Measurements from ENCODE around the gene MAST4. TPM values are rescaled to one million over a fixed set of nuclear protein-coding genes. Genes with fewer than 3 reads are reported as not detected.

The MAST4 gene
- total RNA-seq, 1 donor from 2014 or later: 0.99 TPM

GRCh38 chr5:67119010-67119409, 522.8 kb downstream of the MAST4 start:
- no peaks in the 10 kb centered on the region for H3K9me3 Mint-ChIP-seq
- no peak overlapping the region for H3K27ac ChIP-seq
- no peaks in the 10 kb centered on the region for H3K36me3 ChIP-seq
- H3K4me1 ChIP-seq: no peaks in the 10 kb centered on the region
- no peak overlapping the region for H3K27ac Mint-ChIP-seq
- H3K4me3 Mint-ChIP-seq: no peak overlapping the region
- no peak overlapping the region for H3K9ac ChIP-seq
- no peak overlapping the region for H3K4me2 ChIP-seq
- no peaks in the 10 kb centered on the region for H3K9me3 ChIP-seq (ENCODE audit: low read depth)
- TF ChIP-seq EZH2 (IDR thresholded peaks at IDR 0.05) (no peak), EZH2phosphoT487 (IDR thresholded peaks at IDR 0.05) (no peak), CTCF (IDR thresholded peaks at IDR 0.05) (no peak)
- H3K4me1 Mint-ChIP-seq: no peaks in the 10 kb centered on the region
- no peaks in the 10 kb centered on the region for H3F3A ChIP-seq (ENCODE audit: low read depth)
- no peaks in the 10 kb centered on the region for H3K27me3 ChIP-seq
- H3K79me2 ChIP-seq (ENCODE audit: low read depth): no peaks in the 10 kb centered on the region
- H2AFZ ChIP-seq (replicated peaks): no peak overlapping the region
- no peak for DNase-seq (ENCODE audit: low spot score)
- peaks cover 6% of the 10 kb centered on the region for H3K36me3 Mint-ChIP-seq
- peaks cover 3% of the 10 kb centered on the region for H3K27me3 Mint-ChIP-seq (ENCODE audit: insufficient read depth, low read depth)
- H3K4me3 ChIP-seq: no peak overlapping the region
- no peaks in the 10 kb centered on the region for H4K20me1 ChIP-seq (ENCODE audit: low read depth)

DNA sequence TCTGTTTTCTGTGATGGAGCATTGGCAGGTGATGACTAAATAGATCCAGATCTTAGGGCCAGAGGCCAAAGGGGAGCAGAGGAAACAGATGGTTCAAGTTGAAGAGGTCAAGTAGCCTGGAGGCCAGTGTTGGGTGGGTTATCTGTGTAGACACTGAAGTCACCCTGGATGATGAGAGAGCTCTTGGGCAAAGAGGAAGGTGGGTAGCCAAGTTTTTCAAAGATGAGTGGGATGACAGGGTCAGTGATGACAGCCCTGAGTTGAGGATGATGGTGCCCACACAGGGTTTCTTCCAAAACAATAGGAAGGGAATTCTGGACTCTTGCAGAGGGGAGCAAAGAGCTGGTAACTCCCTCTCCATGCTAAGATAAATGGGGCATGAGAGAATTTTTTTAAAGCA, 523.8 kb downstream of the MAST4 start:
- Histone ChIP-seq H3K4me3 (no peak overlapping the region), H3K79me2 (ENCODE audit: low read depth) (no peaks in the 10 kb centered on the region), H3K27ac (no peak overlapping the region), H3K27me3 (no peaks in the 10 kb centered on the region), H2AFZ (replicated peaks) (no peak overlapping the region), H3F3A (ENCODE audit: low read depth) (no peaks in the 10 kb centered on the region), H3K9me3 (ENCODE audit: low read depth) (no peaks in the 10 kb centered on the region), H3K9ac (no peak overlapping the region), H4K20me1 (ENCODE audit: low read depth) (no peaks in the 10 kb centered on the region), H3K4me2 (no peak overlapping the region), H3K4me1 (no peaks in the 10 kb centered on the region), H3K36me3 (no peaks in the 10 kb centered on the region)
- H3K27ac Mint-ChIP-seq: no peak overlapping the region
- H3K36me3 Mint-ChIP-seq: peaks cover 6% of the 10 kb centered on the region
- no peaks in the 10 kb centered on the region for H3K4me1 Mint-ChIP-seq
- no peak overlapping the region for H3K4me3 Mint-ChIP-seq
- peaks cover 3% of the 10 kb centered on the region for H3K27me3 Mint-ChIP-seq (ENCODE audit: insufficient read depth, low read depth)
- no peaks in the 10 kb centered on the region for H3K9me3 Mint-ChIP-seq
- no peak for TF ChIP-seq EZH2phosphoT487 (IDR thresholded peaks at IDR 0.05)
- no peak for TF ChIP-seq CTCF (IDR thresholded peaks at IDR 0.05)
- TF ChIP-seq EZH2 (IDR thresholded peaks at IDR 0.05): no peak
- DNase-seq (ENCODE audit: low spot score): no peak

GRCh38 chr5:67123819-67124218, 527.6 kb downstream of the MAST4 start:
- H3K36me3 Mint-ChIP-seq: peaks cover 8% of the 10 kb centered on the region
- H3K27ac ChIP-seq: no peak overlapping the region
- H3K36me3 ChIP-seq: no peaks in the 10 kb centered on the region
- TF ChIP-seq CTCF (IDR thresholded peaks at IDR 0.05) (no peak), EZH2phosphoT487 (IDR thresholded peaks at IDR 0.05) (no peak), EZH2 (IDR thresholded peaks at IDR 0.05) (no peak)
- no peak overlapping the region for H2AFZ ChIP-seq (replicated peaks)
- H3K27me3 Mint-ChIP-seq (ENCODE audit: insufficient read depth, low read depth): peaks cover 2% of the 10 kb centered on the region
- no peaks in the 10 kb centered on the region for H3K4me1 ChIP-seq
- no peak overlapping the region for H3K9ac ChIP-seq
- no peak overlapping the region for H3K27ac Mint-ChIP-seq
- H3K9me3 Mint-ChIP-seq: peaks cover 5% of the 10 kb centered on the region
- no peaks in the 10 kb centered on the region for H4K20me1 ChIP-seq (ENCODE audit: low read depth)
- no peaks in the 10 kb centered on the region for H3K79me2 ChIP-seq (ENCODE audit: low read depth)
- no peaks in the 10 kb centered on the region for H3F3A ChIP-seq (ENCODE audit: low read depth)
- DNase-seq (ENCODE audit: low spot score): no peak
- no peak overlapping the region for H3K4me3 Mint-ChIP-seq
- no peaks in the 10 kb centered on the region for H3K27me3 ChIP-seq
- no peaks in the 10 kb centered on the region for H3K4me1 Mint-ChIP-seq
- no peak overlapping the region for H3K4me3 ChIP-seq
- no peak overlapping the region for H3K4me2 ChIP-seq
- peaks cover 4% of the 10 kb centered on the region for H3K9me3 ChIP-seq (ENCODE audit: low read depth)

All from neural progenitor cell (in vitro differentiated cells).